ENCODE data around the gene TRABD2B.

GRCh38 chr1:47911892-47912291 lies 85.3 kb downstream of the TRABD2B start:
- TF ChIP-seq CTCF (tag by site-specific recombination; IDR thresholded peaks at IDR 0.05) (no peak), ZXDB (tag by site-specific recombination; IDR thresholded peaks at IDR 0.05) (no peak)
